Measurements from ENCODE around the gene GTF3C1. TPM values are rescaled to one million over a fixed set of nuclear protein-coding genes. Genes with fewer than 3 reads are reported as not detected.
A peak's percentile ranks its signal among the peaks of the same experiment; 100 is the strongest.

The GTF3C1 gene
- total RNA-seq, 4 donors from 2014 or later, result 58.5 to 120 (median 112) TPM

- no peak for DNase-seq
- H3K36me3 ChIP-seq, result peaks cover 92 to 97% of the 10 kb centered on the region in 2 donors
- intact Hi-C loops (cut with DNase I), result no loop called here
- no peak for TF ChIP-seq CTCF (IDR thresholded peaks at IDR 0.05)
- no peak for TF ChIP-seq POLR2A (IDR thresholded peaks at IDR 0.05)
- no peaks in the 10 kb centered on the region for H3K9me3 ChIP-seq
- no peak overlapping the region for H3K27ac ChIP-seq
- WGBS, 2 donors, result 92 to 93% methylated on average over 7 to 11 of the region's 11 CpGs
- no peak overlapping the region for H3K4me3 ChIP-seq (replicated peaks in 1 of 3)
- peaks cover 12% of the 10 kb centered on the region in 2 donors for H3K4me1 ChIP-seq
- no peaks in the 10 kb centered on the region for H3K27me3 ChIP-seq
These were observed 63.9 kb downstream of the GTF3C1 start for GRCh38 chr16:27485811-27486210.

GRCh38 chr16:27485126-27485525 lies 64.6 kb downstream of the GTF3C1 start:
- Histone ChIP-seq H3K9me3 (no peaks in the 10 kb centered on the region), H3K4me3 (replicated peaks in 1 of 3) (no peak overlapping the region), H3K4me1 (peaks cover 12% of the 10 kb centered on the region in 2 donors), H3K36me3 (peaks cover 92 to 98% of the 10 kb centered on the region in 2 donors), H3K27me3 (no peaks in the 10 kb centered on the region), H3K27ac (no peak overlapping the region)
- no peak for DNase-seq
- intact Hi-C loops (cut with DNase I), result no loop called here
- TF ChIP-seq POLR2A (IDR thresholded peaks at IDR 0.05), result no peak
- no peak for TF ChIP-seq CTCF (IDR thresholded peaks at IDR 0.05)
- WGBS, 2 donors, result 96 to 98% methylated on average over 9 of the region's 9 CpGs

- H3K27ac ChIP-seq, result peak overlapping the region in 1 of 3 donors; percentile 18
- DNase-seq, result no peak
- peaks cover 12% of the 10 kb centered on the region in 2 donors for H3K4me1 ChIP-seq
- 94% methylated on average over 5 of the region's 5 CpGs for WGBS, 2 donors
- TF ChIP-seq POLR2A (IDR thresholded peaks at IDR 0.05) (no peak), CTCF (IDR thresholded peaks at IDR 0.05) (no peak)
- H3K9me3 ChIP-seq, result no peaks in the 10 kb centered on the region
- H3K4me3 ChIP-seq (replicated peaks in 1 of 3), result no peak overlapping the region
- H3K36me3 ChIP-seq, result peaks cover 83 to 88% of the 10 kb centered on the region in 2 donors
- H3K27me3 ChIP-seq, result no peaks in the 10 kb centered on the region
- intact Hi-C loops (cut with DNase I), result no loop called here
These were observed 66.1 kb downstream of the GTF3C1 start for GRCh38 chr16:27483624-27484023.

GRCh38 chr16:27483088-27483437 lies 66.7 kb downstream of the GTF3C1 start:
- 71 to 74% methylated on average over 5 of the region's 5 CpGs for WGBS, 2 donors
- TF ChIP-seq POLR2A (IDR thresholded peaks at IDR 0.05) (no peak), CTCF (IDR thresholded peaks at IDR 0.05) (no peak)

GRCh38 chr16:27482397-27483087 lies 67.2 kb downstream of the GTF3C1 start:
- H3K4me1 ChIP-seq, result peaks cover 12% of the 10 kb centered on the region in 2 donors
- WGBS, 2 donors, result 78 to 86% methylated on average over 10 of the region's 10 CpGs
- TF ChIP-seq POLR2A (IDR thresholded peaks at IDR 0.05) (no peak), CTCF (IDR thresholded peaks at IDR 0.05) (no peak)
- H3K27ac ChIP-seq, result peak overlapping the region; percentile 11 to 66 (median 19)
- H3K4me3 ChIP-seq (replicated peaks in 1 of 3), result no peak overlapping the region
- H3K9me3 ChIP-seq, result no peaks in the 10 kb centered on the region
- intact Hi-C loops (cut with DNase I), result no loop called here
- peaks cover 82 to 88% of the 10 kb centered on the region in 2 donors for H3K36me3 ChIP-seq
- H3K27me3 ChIP-seq, result no peaks in the 10 kb centered on the region
- peak; percentile 25 to 38 for DNase-seq

More at GRCh38 chr16:27483088-27483437, 66.7 kb downstream of the GTF3C1 start:
- intact Hi-C loops (cut with DNase I), result no loop called here
- peaks cover 82 to 88% of the 10 kb centered on the region in 2 donors for H3K36me3 ChIP-seq
- H3K4me3 ChIP-seq (replicated peaks in 1 of 3), result no peak overlapping the region
- H3K27me3 ChIP-seq, result no peaks in the 10 kb centered on the region
- no peaks in the 10 kb centered on the region for H3K9me3 ChIP-seq
- peak in 1 of 2 donors; percentile 26 for DNase-seq
- peak overlapping the region in 2 of 3 donors; percentile 12 to 66 for H3K27ac ChIP-seq
- H3K4me1 ChIP-seq, result peaks cover 12% of the 10 kb centered on the region in 2 donors

Measured in thyroid gland (tissue), 4 donors.